GM23338 (cell line): Measurements from ENCODE around the gene ZFYVE28. TPM values are rescaled to one million over a fixed set of nuclear protein-coding genes. Genes with fewer than 3 reads are reported as not detected.

Experiments used
- ATAC-seq: fragments of 200-7000 bp; cut with Tn5 transposase; 3 replicates; pipeline ENCODE4 v1.9.1; 2020
- DNase-seq: peaks from one replicate; pipeline ENCODE4 v3.0.0-alpha.2; 2015; ENCODE audit warnings: low spot score
- H2AFZ ChIP-seq: fragments of 200-600 bp; sonication (generic); 2 replicates; pipeline ENCODE4 v1.8.0; 2016; ENCODE audit warnings: antibody characterized with exemption, mild to moderate bottlenecking, moderate library complexity
- H3F3A ChIP-seq: fragments of 200-600 bp; sonication (generic); replicated peaks from 2 replicates; pipeline ENCODE4 v1.8.0; 2017; ENCODE audit warnings: antibody characterized with exemption, mixed run types, low read depth
- H3K27ac ChIP-seq: fragments of 200-600 bp; sonication (generic); 2 replicates; pipeline ENCODE4 v1.6.1; 2016; ENCODE audit warnings: low read depth
- H3K27me3 ChIP-seq: fragments of 200-600 bp; sonication (generic); 2 replicates; pipeline ENCODE4 v1.8.0; 2016; ENCODE audit warnings: mild to moderate bottlenecking, mixed run types, moderate library complexity; ENCODE audit not compliant: insufficient read depth
- H3K36me3 ChIP-seq: fragments of 200-600 bp; sonication (generic); 2 replicates; pipeline ENCODE4 v1.8.0; 2016; ENCODE audit warnings: mild to moderate bottlenecking; ENCODE audit not compliant: insufficient read depth
- H3K4me1 ChIP-seq: fragments of 200-600 bp; sonication (generic); 2 replicates; pipeline ENCODE4 v1.8.0; 2016; ENCODE audit warnings: mild to moderate bottlenecking, moderate library complexity; ENCODE audit not compliant: insufficient read depth
- H3K4me2 ChIP-seq: fragments of 200-600 bp; sonication (generic); 2 replicates; pipeline ENCODE4 v1.7.1; 2017; ENCODE audit warnings: mixed run types
- H3K4me3 ChIP-seq: fragments of 200-600 bp; sonication (generic); 2 replicates; pipeline ENCODE4 v1.6.1; 2016; ENCODE audit warnings: mixed run types
- H3K79me2 ChIP-seq: fragments of 200-600 bp; sonication (generic); replicated peaks from 2 replicates; pipeline ENCODE4 v1.8.0; 2017; ENCODE audit warnings: mild to moderate bottlenecking; ENCODE audit not compliant: insufficient read depth
- H3K9me2 ChIP-seq: fragments of 200-600 bp; sonication (generic); 2 replicates; pipeline ENCODE4 v1.8.0; 2017; ENCODE audit not compliant: insufficient read depth
- H4K20me1 ChIP-seq: fragments of 200-600 bp; sonication (generic); replicated peaks from 2 replicates; pipeline ENCODE4 v1.8.0; 2017; ENCODE audit warnings: mild to moderate bottlenecking; ENCODE audit not compliant: insufficient read depth
- H3K27ac Mint-ChIP-seq: 2 replicates; pipeline ENCODE4 v1.8.0; 2020; ENCODE audit warnings: inconsistent platforms, mild to moderate bottlenecking, moderate library complexity, mixed read lengths
- H3K27me3 Mint-ChIP-seq: 3 replicates; pipeline ENCODE4 v1.8.0; 2022; ENCODE audit warnings: low read depth, mild to moderate bottlenecking, moderate library complexity, mixed read lengths, inconsistent platforms; ENCODE audit not compliant: insufficient read depth, poor library complexity
- H3K36me3 Mint-ChIP-seq: 3 replicates; pipeline ENCODE4 v1.8.0; 2021; ENCODE audit warnings: low read depth, mild to moderate bottlenecking, inconsistent platforms, moderate library complexity, mixed read lengths
- H3K4me1 Mint-ChIP-seq: 3 replicates; pipeline ENCODE4 v1.8.0; 2020; ENCODE audit warnings: mild to moderate bottlenecking, inconsistent platforms, mixed read lengths
- H3K4me3 Mint-ChIP-seq: 3 replicates; pipeline ENCODE4 v1.8.0; 2021; ENCODE audit warnings: moderate library complexity, mild to moderate bottlenecking, inconsistent platforms, mixed read lengths
- H3K9me3 Mint-ChIP-seq: 3 replicates; pipeline ENCODE4 v1.8.0; 2020; ENCODE audit warnings: moderate library complexity, mild to moderate bottlenecking, inconsistent platforms, mixed read lengths
- CTCF ChIP-seq, 2 experiments: fragments of 200-600 bp in 1 of 2; sonication (generic) in 1 of 2; conservative IDR thresholded peaks; 2 replicates each; pipeline versions ENCODE4 v1.5.1 to v1.6.1; 2016 to 2017; ENCODE audit warnings: antibody characterized with exemption in 2 of 2, low read depth in 2 of 2, mild to moderate bottlenecking in 2 of 2, moderate library complexity in 1 of 2
- EZH2 ChIP-seq: fragments of 200-600 bp; sonication (generic); IDR thresholded peaks from one replicate; pipeline ENCODE4 v1.8.0; 2017; ENCODE audit warnings: antibody characterized with exemption, mild to moderate bottlenecking, low read depth; ENCODE audit not compliant: unreplicated experiment
- NANOG ChIP-seq: IDR thresholded peaks from 2 replicates; pipeline ENCODE4 v1.6.1; 2016; ENCODE audit warnings: antibody characterized with exemption, borderline replicate concordance
- POLR2AphosphoS5 ChIP-seq: IDR thresholded peaks from 2 replicates; pipeline ENCODE4 v1.6.1; 2016; ENCODE audit warnings: antibody characterized with exemption, low read depth
- REST ChIP-seq: IDR thresholded peaks from one replicate; pipeline ENCODE4 v1.6.1; 2018; ENCODE audit warnings: antibody characterized with exemption; ENCODE audit not compliant: unreplicated experiment
- ZNF114 ChIP-seq: fragments of 250-450 bp; sonication (Bioruptor Pico); IDR thresholded peaks from 2 replicates; pipeline ENCODE4 v1.5.0; 2020; ENCODE audit warnings: mild to moderate bottlenecking, moderate library complexity
- ZNF462 ChIP-seq: fragments of 250-450 bp; sonication (Bioruptor Pico); IDR thresholded peaks from 2 replicates; pipeline ENCODE4 v1.5.0; 2020; ENCODE audit warnings: mild to moderate bottlenecking, moderate library complexity
- polyA plus RNA-seq: library from polyadenylated mRNA; unstranded; fragments of >200 nt; fragmentation: Nextera tagmentation; extraction: Ambion mirVana; gene quantifications from 2 replicates; pipeline ENCODE4 v1.2.1, GENCODE V29; 2016
- total RNA-seq: library from RNA; depleted of rRNA; stranded (reverse); fragments of >200 nt; shearing (Covaris generic); gene quantifications from 2 replicates; pipeline ENCODE4 v1.2.3, GENCODE V29; 2014

The ZFYVE28 gene
- total and polyA plus RNA-seq, 2 experiments from 2014 or later: 2.6 to 4.6 TPM

- no peak overlapping the region for H3K27ac Mint-ChIP-seq
- no peak for ATAC-seq
- no peak overlapping the region for H3K4me3 Mint-ChIP-seq
- no peak for DNase-seq
- Histone ChIP-seq H3F3A (no peaks in the 10 kb centered on the region), H3K27me3 (no peaks in the 10 kb centered on the region), H3K27ac (no peak overlapping the region), H2AFZ (no peak overlapping the region), H3K36me3 (no peaks in the 10 kb centered on the region), H3K9me2 (no peaks in the 10 kb centered on the region), H4K20me1 (no peaks in the 10 kb centered on the region), H3K4me3 (no peak overlapping the region), H3K79me2 (no peaks in the 10 kb centered on the region), H3K4me1 (no peaks in the 10 kb centered on the region), H3K4me2 (no peak overlapping the region)
- H3K9me3 Mint-ChIP-seq: peaks cover 18% of the 10 kb centered on the region
- H3K36me3 Mint-ChIP-seq: peaks cover 10% of the 10 kb centered on the region
- peaks cover 4% of the 10 kb centered on the region; the same call in 2 of the 3 replicates for H3K4me1 Mint-ChIP-seq
- H3K27me3 Mint-ChIP-seq: peaks cover 1% of the 10 kb centered on the region
- no peak for TF ChIP-seq ZNF462 (CRISPR knock-in tag)
These were observed 43.0 kb downstream of the ZFYVE28 start for GRCh38 chr4:2375427-2375826.

- Mint-ChIP-seq H3K27me3 (peaks cover 1% of the 10 kb centered on the region), H3K9me3 (peaks cover 21% of the 10 kb centered on the region), H3K36me3 (peaks cover 10% of the 10 kb centered on the region), H3K4me3 (no peak overlapping the region), H3K27ac (no peak overlapping the region), H3K4me1 (peaks cover 4% of the 10 kb centered on the region; the same call in 2 of the 3 replicates)
- DNase-seq (no peak), ATAC-seq (no peak)
- no peaks in the 10 kb centered on the region for H3F3A ChIP-seq
- TF ChIP-seq CTCF (conservative IDR thresholded peaks at IDR 0.05; ENCODE audit: low read depth in 2 of 2) (no peak), ZNF114 (CRISPR knock-in tag) (no peak), NANOG (no peak), EZH2 (no peak), POLR2AphosphoS5 (no peak), REST (no peak)
- no peak overlapping the region for H3K4me2 ChIP-seq
- no peaks in the 10 kb centered on the region for H3K4me1 ChIP-seq
- no peaks in the 10 kb centered on the region for H3K9me2 ChIP-seq
- no peaks in the 10 kb centered on the region for H3K27me3 ChIP-seq
- H4K20me1 ChIP-seq: no peaks in the 10 kb centered on the region
- no peaks in the 10 kb centered on the region for H3K79me2 ChIP-seq
- no peak overlapping the region for H2AFZ ChIP-seq
- H3K27ac ChIP-seq: no peak overlapping the region
- H3K4me3 ChIP-seq: no peak overlapping the region
- no peaks in the 10 kb centered on the region for H3K36me3 ChIP-seq
These were observed 44.9 kb downstream of the ZFYVE28 start for GRCh38 chr4:2373532-2373931.
